H1 (cell line): ENCODE data around the gene PPP2R2B. TPM values are rescaled to one million over a fixed set of nuclear protein-coding genes. Genes with fewer than 3 reads are reported as not detected.

ENCODE experiments used
- CTCF ChIA-PET: fragments of 300-600 bp; sonication (Branson Sonifier 250); formaldehyde crosslinking; loops from one replicate; lab custom pipeline; 2021; ENCODE audit not compliant: partially characterized antibody; lab: Charles Lee
- POLR2A ChIA-PET: fragments of 300-600 bp; sonication (Branson Sonifier 250); formaldehyde crosslinking; loops from one replicate; lab custom pipeline; 2021; ENCODE audit warnings: inconsistent platforms; ENCODE audit not compliant: partially characterized antibody; lab: Charles Lee
- DNase-seq, 2 experiments: peaks; one replicate each; pipeline versions ENCODE4 v3.0.0 to v3.0.0-alpha.2; 2010 to 2022; ENCODE audit warnings: low spot score in 2 of 2, low read depth in 1 of 2, mixed read lengths in 1 of 2
- FAIRE-seq: peaks from 2 replicates; lab custom pipeline; 2011; peaks lifted over from hg19 to GRCh38; lab: Jason Lieb, UNC
- H2AFZ ChIP-seq: 2 replicates; pipeline ENCODE4 v1.8.1; 2012; ENCODE audit warnings: low read length, inconsistent platforms
- H2AK5ac ChIP-seq: 2 replicates; pipeline ENCODE4 v1.6.1; 2013; ENCODE audit warnings: low read depth, low read length
- H2BK120ac ChIP-seq: replicated peaks from 2 replicates; pipeline ENCODE3; 2013; ENCODE audit warnings: low read depth, low read length, inconsistent platforms
- H2BK12ac ChIP-seq: 2 replicates; pipeline ENCODE4 v1.6.1; 2013; ENCODE audit warnings: low read depth, low read length
- H2BK15ac ChIP-seq: 2 replicates; pipeline ENCODE4 v1.6.1; 2013; ENCODE audit warnings: low read length
- H2BK20ac ChIP-seq: 2 replicates; pipeline ENCODE4 v1.6.1; 2013; ENCODE audit warnings: low read length
- H2BK5ac ChIP-seq: 2 replicates; pipeline ENCODE4 v1.6.1; 2013; ENCODE audit warnings: low read depth, low read length
- H3K14ac ChIP-seq: 2 replicates; pipeline ENCODE4 v1.6.1; 2013; ENCODE audit warnings: inconsistent platforms; ENCODE audit not compliant: insufficient read length
- H3K18ac ChIP-seq: 2 replicates; pipeline ENCODE4 v1.6.1; 2013; ENCODE audit warnings: low read length; ENCODE audit errors: extremely low read depth
- H3K23ac ChIP-seq: 2 replicates; pipeline ENCODE4 v1.6.1; 2013; ENCODE audit warnings: inconsistent platforms; ENCODE audit not compliant: insufficient read length
- H3K23me2 ChIP-seq: 2 replicates; pipeline ENCODE4 v1.6.1; 2013; ENCODE audit warnings: low read depth, low read length
- H3K27ac ChIP-seq: 2 replicates; pipeline ENCODE4 v1.6.1; 2011; ENCODE audit warnings: low read depth, low read length, inconsistent platforms
- H3K27me3 ChIP-seq, 4 experiments: replicated peaks in 1 of 4; 1 replicate in 1 of 4; 2 replicates in 3 of 4; pipeline versions ENCODE4 v1.6.1 to v1.8.1; 2011 to 2013; ENCODE audit warnings: low read length in 3 of 4, mild to moderate bottlenecking in 3 of 4, inconsistent platforms in 2 of 4, mixed read lengths in 2 of 4, moderate library complexity in 1 of 4; ENCODE audit not compliant: control insufficient read depth in 3 of 4, insufficient read depth in 3 of 4; ENCODE audit errors: extremely low read depth in 1 of 4
- H3K36me3 ChIP-seq, 4 experiments: 2 replicates each; pipeline versions ENCODE4 v1.6.1 to v1.8.1; 2011 to 2013; ENCODE audit warnings: mild to moderate bottlenecking in 4 of 4, low read length in 3 of 4, moderate library complexity in 2 of 4, control low read depth in 1 of 4, inconsistent platforms in 1 of 4; ENCODE audit not compliant: insufficient read depth in 4 of 4, control insufficient read depth in 2 of 4
- H3K4ac ChIP-seq: replicated peaks from 2 replicates; pipeline ENCODE3; 2013; ENCODE audit warnings: low read length, low read depth, mixed read lengths, inconsistent platforms; ENCODE audit not compliant: insufficient read length
- H3K4me1 ChIP-seq, 4 experiments: replicated peaks in 1 of 4; 1 replicate in 1 of 4; 2 replicates in 3 of 4; pipeline versions ENCODE4 v1.6.1 to v1.8.1; 2011 to 2013; ENCODE audit warnings: low read length in 3 of 4, inconsistent platforms in 2 of 4, mixed read lengths in 1 of 4; ENCODE audit not compliant: insufficient read depth in 4 of 4, control insufficient read depth in 3 of 4
- H3K4me2 ChIP-seq, 2 experiments: 2 replicates each; pipeline versions ENCODE4 v1.6.1 to v1.8.1; 2011 to 2013; ENCODE audit warnings: low read depth in 2 of 2, low read length in 2 of 2, control low read depth in 1 of 2, inconsistent platforms in 1 of 2, mild to moderate bottlenecking in 1 of 2; ENCODE audit not compliant: insufficient read depth in 1 of 2
- H3K4me3 ChIP-seq, 4 experiments: fragments of 200-600, 300-600 bp in 1 of 4; sonication (generic), shearing (Covaris generic), sonication (Bioruptor Twin) in 1 of 4; 2 replicates each; pipeline versions ENCODE4 v1.5.1 to v1.8.1; 2011 to 2016; ENCODE audit warnings: low read length in 4 of 4, low read depth in 3 of 4, control low read depth in 2 of 4, inconsistent platforms in 2 of 4, mild to moderate bottlenecking in 2 of 4, mixed read lengths in 1 of 4, moderate library complexity in 1 of 4; ENCODE audit not compliant: insufficient read depth in 2 of 4; ENCODE audit errors: extremely low read depth in 1 of 4
- H3K56ac ChIP-seq: replicated peaks from 2 replicates; pipeline ENCODE3; 2013; ENCODE audit warnings: low read depth, mild to moderate bottlenecking, mixed read lengths, low read length, inconsistent platforms; ENCODE audit not compliant: insufficient read length
- H3K79me1 ChIP-seq: 2 replicates; pipeline ENCODE4 v1.6.1; 2013; ENCODE audit warnings: low read depth, low read length, control low read depth
- H3K79me2 ChIP-seq, 2 experiments: 2 replicates each; pipeline versions ENCODE4 v1.6.1 to v1.8.1; 2012 to 2013; ENCODE audit warnings: low read length in 2 of 2, mild to moderate bottlenecking in 2 of 2, inconsistent platforms in 1 of 2; ENCODE audit not compliant: insufficient read depth in 2 of 2, control insufficient read depth in 1 of 2
- H3K9ac ChIP-seq, 4 experiments: replicated peaks in 1 of 4; 1 replicate in 1 of 4; 2 replicates in 3 of 4; pipeline versions ENCODE4 v1.6.1 to v1.8.1; 2011 to 2013; ENCODE audit warnings: low read depth in 3 of 4, low read length in 3 of 4, control low read depth in 2 of 4, mild to moderate bottlenecking in 2 of 4, moderate library complexity in 2 of 4, inconsistent platforms in 1 of 4; ENCODE audit errors: extremely low read depth in 1 of 4
- H3K9me3 ChIP-seq, 2 experiments: 2 replicates each; pipeline versions ENCODE4 v1.6.1 to v1.8.1; 2012 to 2013; ENCODE audit warnings: mild to moderate bottlenecking in 2 of 2, moderate library complexity in 2 of 2, control low read depth in 1 of 2, inconsistent platforms in 1 of 2, low read depth in 1 of 2, low read length in 1 of 2, mixed read lengths in 1 of 2; ENCODE audit not compliant: insufficient read depth in 2 of 2
- H4K20me1 ChIP-seq, 2 experiments: replicated peaks in 1 of 2; 2 replicates each; pipeline versions ENCODE3 to v1.8.1; 2011 to 2013; ENCODE audit warnings: inconsistent platforms in 2 of 2, low read length in 2 of 2, mild to moderate bottlenecking in 1 of 2; ENCODE audit not compliant: insufficient read depth in 2 of 2, control insufficient read depth in 1 of 2
- H4K5ac ChIP-seq: 2 replicates; pipeline ENCODE4 v1.6.1; 2013; ENCODE audit warnings: low read length, low read depth, mixed read lengths, inconsistent platforms; ENCODE audit not compliant: insufficient read length
- H4K8ac ChIP-seq: 2 replicates; pipeline ENCODE4 v1.8.0; 2013; ENCODE audit warnings: mild to moderate bottlenecking, moderate library complexity, low read length, inconsistent platforms; ENCODE audit not compliant: insufficient read depth; ENCODE audit errors: extremely low read depth
- H4K91ac ChIP-seq: replicated peaks from 2 replicates; pipeline ENCODE3; 2013; ENCODE audit warnings: low read length, mixed read lengths, inconsistent platforms; ENCODE audit not compliant: insufficient read length
- EGR1 ChIP-seq: IDR thresholded peaks from 2 replicates; pipeline ENCODE4 v1.6.1; 2011; ENCODE audit warnings: low read depth, low read length, borderline replicate concordance
- GABPA ChIP-seq: IDR thresholded peaks from 2 replicates; pipeline ENCODE4 v1.6.1; 2011; ENCODE audit warnings: mild to moderate bottlenecking, low read length, moderate library complexity, borderline replicate concordance; ENCODE audit not compliant: insufficient read depth
- SUZ12 ChIP-seq: fragments of 200-600 bp; sonication (generic); IDR thresholded peaks from 2 replicates; pipeline ENCODE4 v1.6.1; 2012; ENCODE audit warnings: mild to moderate bottlenecking, inconsistent platforms, low read length, moderate library complexity, mixed read lengths
- WGBS, 2 experiments: shearing (Covaris generic) in 1 of 2; methylation state at CpG; one replicate each; pipeline versions ENCODE4 v1.1.6 to v1.1.7; 2013 to 2015; ENCODE audit warnings: low lambda C conversion rate in 2 of 2, mixed read lengths in 2 of 2, inconsistent platforms in 1 of 2, low coverage in 1 of 2, missing lambda C conversion rate in 1 of 2; ENCODE audit not compliant: insufficient replicate concordance in 2 of 2, insufficient coverage in 1 of 2, insufficient read length in 1 of 2; ENCODE audit errors: extremely low coverage in 1 of 2, missing lambda C conversion rate in 1 of 2; 5-methylcytosine and 5-hydroxymethylcytosine counted together
- polyA plus RNA-seq, 7 experiments: library from polyadenylated mRNA; depleted of rRNA in 3 of 7; stranded (reverse) in 5 of 7; unstranded in 2 of 7; fragments of >200 nt in 5 of 7; fragments of 200-250 nt in 2 of 7; gene quantifications; 1 replicate in 5 of 7; 2 replicates in 1 of 7; 4 replicates in 1 of 7; pipeline versions ENCODE4 v1.2.1 to v1.2.3, GENCODE V29; 2011 to 2013; ENCODE audit warnings: missing spikeins in 2 of 7, mixed read lengths in 2 of 7
- total RNA-seq: library from RNA; stranded (reverse); fragmentation: NEBNext Ultra II Directional; extraction: Animal tissue kit (Norgen Biotek cat#: 25700); gene quantifications from 2 replicates; pipeline ENCODE4 v1.2.1, GENCODE V29; 2021

The PPP2R2B gene
- total and polyA plus RNA-seq, 2 of the 8 experiments (the other 6 are each of a cell fraction or from before 2014, with no cell fraction given), result 21.1 to 37.1 TPM

DNA sequence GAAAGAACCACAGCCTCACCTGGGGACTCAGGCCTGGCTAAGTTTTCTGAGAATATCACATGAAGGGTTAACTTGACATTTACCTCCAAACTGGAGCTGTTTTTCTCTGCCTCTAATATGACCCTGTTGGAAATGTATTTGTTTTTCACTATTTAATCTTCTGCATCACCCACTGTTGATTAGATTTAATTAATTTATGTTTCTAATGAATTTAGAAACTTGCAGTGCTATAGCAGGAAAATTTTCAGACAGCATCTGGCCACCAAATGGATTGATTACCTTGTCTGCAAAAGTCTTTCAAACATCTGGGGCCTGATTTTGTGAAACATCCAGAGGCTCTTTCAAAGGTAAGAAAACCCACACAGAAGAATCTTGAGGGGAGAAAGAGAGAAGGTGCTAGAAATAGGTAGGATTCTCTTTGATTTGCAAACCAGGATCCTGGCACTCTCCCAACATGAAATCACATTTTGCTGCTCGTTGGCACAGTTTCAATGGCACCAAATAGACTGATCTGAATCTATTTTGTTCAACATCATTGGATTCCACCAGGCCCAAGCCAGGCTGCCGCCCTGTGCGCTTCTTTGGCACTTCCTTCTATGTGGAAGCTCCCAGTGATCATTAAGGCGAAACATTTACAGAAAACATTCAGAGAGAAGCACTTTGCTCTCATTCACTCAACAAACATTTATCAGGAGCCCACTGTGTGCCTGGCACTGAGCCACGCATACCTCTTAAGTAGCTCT, 157.3 kb downstream of the PPP2R2B start:
- TF ChIP-seq EGR1 (no peak), SUZ12 (no peak), GABPA (no peak)
- TF ChIP-seq, all 59 proteins: peak for 0
- H3K18ac ChIP-seq, result no peak overlapping the region
- no peak overlapping the region for H3K4me2 ChIP-seq
- FAIRE-seq (no peak), DNase-seq (no peak)
- no peak overlapping the region for H2BK20ac ChIP-seq
- POLR2A ChIA-PET, result no interaction called here
- no peak overlapping the region for H3K14ac ChIP-seq
- H2BK15ac ChIP-seq, result no peak overlapping the region
- no peak overlapping the region for H3K27ac ChIP-seq
- no peak overlapping the region for H4K5ac ChIP-seq
- H3K23ac ChIP-seq, result no peak overlapping the region
- H3K4me3 ChIP-seq, result no peak overlapping the region
- H2BK12ac ChIP-seq, result no peak overlapping the region
- H3K4me1 ChIP-seq, result peaks cover 0 to 7% (median 0%) of the 10 kb centered on the region in 4 experiments; a peak in 1 of 7 replicates
- no peaks in the 10 kb centered on the region for H4K20me1 ChIP-seq
- H3K79me2 ChIP-seq, result no peaks in the 10 kb centered on the region
- no peak overlapping the region for H2AFZ ChIP-seq
- H4K8ac ChIP-seq, result no peak overlapping the region
- WGBS, 2 experiments, result 85% methylated on average over 5 of the region's 5 CpGs; no CpG with 5 or more reads in 1 of the 2 experiments
- H3K9me3 ChIP-seq, result no peaks in the 10 kb centered on the region
- H3K79me1 ChIP-seq, result no peaks in the 10 kb centered on the region
- no peaks in the 10 kb centered on the region for H3K27me3 ChIP-seq
- H2BK120ac ChIP-seq, result no peak overlapping the region
- no peaks in the 10 kb centered on the region for H3K36me3 ChIP-seq
- no peak overlapping the region for H3K4ac ChIP-seq
- no peak overlapping the region for H3K9ac ChIP-seq
- CTCF ChIA-PET, result interaction anchor here (1.3 kb wide), 1 partner anchor 14 kb away, joined by 4 read pairs; no protein-coding TSS in a partner anchor
- H3K23me2 ChIP-seq, result no peaks in the 10 kb centered on the region
- no peak overlapping the region for H2AK5ac ChIP-seq
- H2BK5ac ChIP-seq, result no peak overlapping the region
- no peak overlapping the region for H3K56ac ChIP-seq
- no peak overlapping the region for H4K91ac ChIP-seq
